ENCODE data around the gene RAMP2.

RAMP2 gene

DNA sequence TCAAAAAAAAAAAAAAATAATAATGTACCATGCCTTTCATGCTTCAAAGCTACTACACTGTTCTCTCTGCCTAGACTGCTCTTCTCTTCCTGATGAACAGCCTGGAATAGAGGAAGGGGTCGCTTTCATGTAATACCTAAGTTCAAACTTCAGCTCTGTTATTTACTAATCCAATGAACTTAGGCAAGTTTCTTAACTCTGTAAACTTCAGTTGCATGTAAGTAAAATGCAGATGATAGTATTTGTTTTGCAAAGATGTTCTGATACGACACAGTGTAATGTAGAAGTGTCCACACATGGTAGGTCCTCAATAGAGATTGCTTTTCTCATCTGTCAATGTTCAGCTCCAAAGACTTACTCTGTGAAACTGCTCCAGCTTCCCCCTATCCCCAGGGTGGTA is 30.9 kb downstream of the RAMP2 start:
- no peak for DNase-seq

DNA sequence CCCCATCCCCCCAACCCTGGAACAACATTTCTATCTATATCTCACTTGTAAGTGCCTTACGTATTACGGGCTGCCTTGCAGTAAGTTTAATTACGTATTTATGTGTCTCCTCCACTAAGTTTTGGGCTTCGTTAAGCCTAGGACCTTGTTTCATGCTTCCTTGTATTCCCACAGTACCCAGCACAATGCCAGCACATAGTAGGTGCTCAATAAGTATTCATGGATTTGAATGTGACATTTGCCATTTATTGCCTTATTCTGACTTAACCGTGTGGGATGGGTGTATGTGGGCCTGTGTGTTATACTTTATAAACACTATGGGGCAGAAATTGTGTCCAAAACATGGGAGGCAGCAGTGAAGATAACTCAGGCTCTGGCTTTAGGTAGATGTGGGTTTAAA is 31.5 kb downstream of the RAMP2 start:
- DNase-seq: no peak

DNA sequence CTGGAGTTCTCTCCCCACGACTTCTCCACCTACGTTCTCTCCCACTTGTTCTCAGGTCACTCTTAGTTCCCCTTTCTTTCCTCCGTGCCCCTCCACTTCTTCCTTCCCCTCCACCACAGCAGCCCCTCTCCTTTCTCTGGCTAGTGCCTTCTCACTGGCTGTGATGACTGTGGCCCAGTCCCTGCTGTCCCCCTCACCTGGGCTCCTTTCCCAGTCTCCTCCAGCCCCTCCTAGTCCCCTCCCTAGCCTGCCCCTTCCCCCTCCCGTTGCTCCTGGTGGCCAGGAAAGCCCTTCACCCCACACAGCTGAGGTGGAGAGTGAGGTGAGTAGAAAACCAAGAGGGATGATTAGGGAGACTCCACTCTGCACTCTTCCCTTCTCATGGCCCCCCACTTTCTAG is 34.0 kb downstream of the RAMP2 start:
- DNase-seq: no peak

DNA sequence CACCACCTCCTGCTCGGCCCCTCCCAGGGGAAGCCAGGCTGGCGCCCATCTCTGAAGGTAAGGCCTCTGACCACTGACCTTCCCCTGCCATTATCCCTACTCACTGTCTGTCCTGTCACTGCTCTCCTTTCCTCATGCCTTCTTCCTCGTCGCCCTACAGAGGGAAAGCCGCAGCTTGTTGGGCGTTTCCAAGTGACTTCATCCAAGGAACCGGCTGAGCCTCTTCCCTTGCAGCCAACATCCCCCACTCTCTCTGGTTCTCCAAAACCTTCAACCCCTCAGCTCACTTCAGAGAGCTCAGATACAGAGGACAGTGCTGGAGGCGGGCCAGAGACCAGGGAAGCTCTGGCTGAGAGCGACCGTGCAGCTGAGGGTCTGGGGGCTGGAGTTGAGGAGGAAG is 34.4 kb downstream of the RAMP2 start:
- no peak for DNase-seq

DNA sequence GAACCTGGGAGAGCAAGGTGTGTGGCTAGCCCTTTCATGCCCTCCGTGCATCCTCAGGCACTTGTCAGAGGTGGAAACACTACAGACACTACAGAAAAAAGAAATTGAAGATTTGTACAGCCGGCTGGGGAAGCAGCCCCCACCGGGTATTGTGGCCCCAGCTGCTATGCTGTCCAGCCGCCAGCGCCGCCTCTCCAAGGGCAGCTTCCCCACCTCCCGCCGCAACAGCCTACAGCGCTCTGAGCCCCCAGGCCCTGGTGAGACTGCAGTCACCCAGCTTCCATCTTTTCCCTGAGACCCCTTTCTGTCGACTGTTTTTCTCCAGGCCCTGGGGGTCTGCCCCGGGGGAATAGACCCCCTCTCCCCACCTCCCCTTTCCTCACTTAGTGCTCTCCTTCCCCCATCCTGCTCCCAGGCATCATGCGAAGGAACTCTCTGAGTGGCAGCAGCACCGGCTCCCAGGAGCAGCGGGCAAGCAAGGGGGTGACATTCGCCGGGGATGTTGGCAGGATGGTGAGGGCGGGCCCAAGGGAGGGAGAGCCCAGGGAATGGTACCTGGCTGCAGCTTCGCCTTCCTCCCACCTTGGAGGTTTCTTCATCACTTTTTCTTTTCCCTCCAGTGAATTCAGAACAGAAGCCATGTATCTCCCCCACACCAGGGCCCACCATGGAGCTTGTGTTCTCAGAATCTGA is 35.2 kb downstream of the RAMP2 start:
- DNase-seq: no peak

DNA sequence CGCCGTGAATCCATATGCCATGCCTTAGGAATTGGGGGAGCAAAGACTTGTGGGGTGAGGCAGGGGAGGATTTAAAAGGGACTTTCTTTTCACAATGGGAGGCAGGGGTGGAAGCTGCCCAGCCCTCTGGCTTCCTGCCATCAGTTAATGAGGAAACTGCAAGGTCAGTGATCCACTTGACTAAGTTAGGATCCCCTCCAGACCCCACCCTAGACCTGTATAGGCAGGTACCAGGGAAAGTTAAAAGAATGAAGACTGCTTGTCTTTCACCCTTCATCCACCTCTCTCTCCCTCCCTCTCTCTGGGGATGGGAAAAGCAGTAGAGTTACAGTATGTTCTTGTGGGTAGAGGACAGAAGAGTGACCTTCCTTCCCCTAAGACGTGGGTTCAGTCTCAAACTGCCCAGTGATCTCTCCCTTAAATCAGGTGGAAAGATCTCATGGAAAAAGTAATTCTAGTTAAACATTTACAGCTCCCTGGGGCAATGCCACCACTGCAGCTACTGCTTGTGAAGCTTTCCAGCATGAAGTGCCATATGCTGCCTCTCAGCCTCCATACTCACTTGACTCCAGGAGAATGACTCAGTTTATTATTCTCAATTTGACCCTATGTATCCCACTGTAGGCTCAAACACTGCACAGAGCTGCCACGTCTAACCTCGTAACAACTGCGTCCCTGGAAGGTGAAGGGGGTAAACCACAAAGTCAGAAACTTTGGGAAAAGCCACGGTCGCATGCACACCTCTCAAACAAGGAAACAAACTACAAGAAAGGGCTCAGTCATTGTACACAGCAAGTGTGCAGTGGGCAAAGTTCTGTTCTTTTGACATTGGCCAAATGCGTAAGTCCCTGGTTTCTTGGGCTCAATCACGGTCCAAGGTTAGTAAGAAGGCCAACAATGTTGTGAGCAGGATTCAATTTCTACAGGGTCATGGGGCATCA is 36.3 kb downstream of the RAMP2 start:
- no peak for DNase-seq

DNA sequence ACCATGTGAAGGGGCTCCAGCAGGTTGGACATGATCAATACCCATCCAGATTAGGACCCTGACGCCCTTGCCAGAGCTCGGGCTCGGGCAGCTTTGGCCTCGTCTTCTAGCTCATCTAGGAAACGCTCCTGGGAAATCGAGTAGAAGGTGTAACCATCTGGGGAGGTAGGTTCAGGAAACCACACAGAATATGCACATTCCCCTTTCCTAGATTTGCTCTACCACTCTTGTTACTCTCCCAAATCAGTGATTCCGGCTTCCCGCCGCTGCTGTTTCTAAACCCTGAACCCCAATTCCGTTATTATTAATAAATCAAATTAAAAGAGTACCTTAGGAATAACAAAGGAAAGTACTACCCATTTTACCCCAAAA is 37.0 kb downstream of the RAMP2 start:
- no peak for DNase-seq

DNA sequence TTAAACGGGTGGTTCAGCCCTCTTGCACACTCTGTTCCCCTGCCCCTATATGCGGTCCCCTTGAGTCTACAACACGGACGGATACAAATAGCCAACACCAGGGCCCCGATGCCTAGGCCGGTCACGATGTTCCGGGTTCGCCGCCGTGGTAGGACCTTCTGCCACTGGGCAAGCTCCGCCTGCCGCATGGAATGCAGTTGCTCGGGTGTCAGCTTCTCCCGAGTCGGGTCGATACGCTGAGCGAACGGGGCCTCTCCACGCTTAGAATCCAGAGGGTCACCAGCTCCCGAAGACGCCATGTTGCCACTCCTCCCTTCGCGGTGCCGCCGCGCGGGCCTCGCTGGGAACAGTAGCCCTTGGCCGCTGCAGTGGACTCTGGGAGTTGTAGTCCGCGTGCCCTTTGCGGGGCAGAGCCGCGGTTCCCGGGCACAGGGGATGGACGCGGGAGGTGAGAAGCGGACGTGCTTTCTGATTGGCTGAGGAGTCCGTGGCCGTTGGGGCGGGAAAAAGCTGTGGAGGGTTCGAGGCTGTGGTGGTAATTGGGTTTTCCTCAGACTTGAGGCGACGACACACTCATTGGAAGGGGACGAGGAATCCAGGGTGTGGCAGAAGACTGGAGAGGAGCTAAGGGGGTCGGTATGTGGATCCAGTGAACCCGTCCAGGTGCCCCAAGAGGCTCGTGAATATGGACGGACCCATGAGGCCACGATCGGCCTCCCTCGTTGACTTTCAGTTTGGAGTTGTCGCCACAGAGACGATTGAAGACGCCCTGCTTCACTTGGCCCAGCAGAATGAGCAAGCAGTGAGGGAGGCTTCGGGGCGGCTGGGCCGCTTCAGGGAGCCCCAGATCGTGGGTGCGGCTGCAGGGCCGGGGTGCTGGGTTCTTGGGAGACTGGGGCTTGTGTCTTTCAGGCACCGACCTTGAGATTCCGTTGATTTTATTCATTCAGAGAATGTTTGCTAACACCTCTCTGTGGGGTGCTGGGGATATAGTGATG is 37.7 kb downstream of the RAMP2 start, which contains the start of the genes CNTD1 and COA3:
Gene CNTD1 (plus strand): TSS at position 479 of the 998 bp plus-strand sequence. CDS start 207 bp downstream, at position 686.
Gene COA3 (minus strand): TSS at position 322 of the 998 bp plus-strand sequence. CDS start 23 bp downstream, at position 299.
- DNase-seq: peak; percentile 23 to 84 (median 69)

DNA sequence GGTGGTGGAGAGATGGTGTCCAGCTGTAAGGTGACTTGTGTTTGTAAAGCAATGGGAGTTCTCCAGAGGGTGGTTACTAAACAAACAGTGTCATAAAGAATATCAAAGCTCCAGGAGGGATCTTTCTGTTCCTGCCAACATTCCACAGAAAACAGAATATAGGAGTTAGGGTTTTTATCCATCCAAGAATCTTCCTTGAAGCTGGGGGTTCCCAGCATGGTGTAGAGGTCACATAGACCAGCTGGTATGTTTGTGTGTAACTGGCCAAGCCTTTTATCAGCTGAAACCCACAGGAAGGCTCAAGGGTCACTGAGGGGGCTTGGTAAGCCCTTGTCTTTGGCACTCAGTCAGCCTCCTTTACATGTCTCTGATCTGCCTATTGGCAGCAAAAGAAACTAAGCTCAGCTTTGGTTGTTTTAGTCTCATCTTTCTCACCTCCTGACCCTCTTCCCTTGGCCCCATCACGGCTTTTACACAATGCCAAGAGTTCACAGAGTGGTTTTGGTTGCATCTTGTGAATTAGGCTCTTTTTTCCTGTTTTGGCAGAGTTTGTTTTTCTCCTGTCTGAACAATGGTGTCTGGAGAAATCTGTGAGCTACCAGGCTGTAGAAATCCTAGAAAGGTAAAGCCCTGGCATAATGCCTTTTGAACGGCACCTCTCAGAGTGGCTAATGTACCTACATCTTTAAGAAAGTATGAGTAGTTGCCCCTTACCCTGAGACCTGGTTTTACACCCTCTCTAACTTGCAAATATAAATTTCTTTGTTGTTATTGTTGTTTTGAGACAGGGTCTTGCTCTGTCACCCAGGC is 42.3 kb downstream of the RAMP2 start:
- DNase-seq: no peak

DNA sequence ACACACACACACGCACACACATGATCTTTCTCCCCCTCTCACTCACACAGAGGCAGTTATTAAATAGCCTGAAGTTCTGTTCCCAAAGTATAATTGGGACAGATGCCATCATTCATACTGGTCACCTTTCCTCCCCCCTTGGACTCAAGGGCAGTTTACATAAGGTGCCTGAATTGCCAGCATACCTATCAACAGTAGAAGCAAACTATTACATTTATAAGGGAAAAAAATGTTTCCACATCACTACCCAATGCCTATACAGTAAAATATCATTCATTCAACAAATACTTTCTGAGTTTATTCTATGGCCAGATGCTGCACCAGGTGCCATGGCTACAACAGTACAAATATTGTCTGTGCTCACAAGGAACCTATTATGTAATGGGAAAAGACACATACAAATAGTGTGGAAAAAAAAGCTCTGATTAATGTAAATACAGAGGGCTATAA is 43.9 kb downstream of the RAMP2 start:
- DNase-seq: no peak

DNA sequence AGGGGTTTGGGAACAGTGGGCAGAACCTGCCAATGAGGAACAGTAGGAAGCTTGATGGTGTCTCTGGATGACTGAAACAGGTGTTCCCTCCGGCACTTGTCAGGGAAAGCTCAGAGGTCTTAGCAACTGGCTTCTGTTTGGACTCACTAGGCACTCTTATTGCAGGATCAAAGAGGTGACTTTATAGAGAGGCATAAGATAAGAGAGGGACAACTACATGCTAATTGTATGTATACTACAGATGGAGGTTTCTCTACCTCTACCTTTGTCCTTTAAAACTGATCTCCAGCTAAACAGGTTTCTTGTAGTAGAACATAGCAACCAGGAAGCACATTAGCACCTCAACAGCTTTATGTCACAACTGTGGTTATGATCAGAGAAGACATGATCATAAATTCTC is 45.2 kb downstream of the RAMP2 start:
- no peak for DNase-seq

DNA sequence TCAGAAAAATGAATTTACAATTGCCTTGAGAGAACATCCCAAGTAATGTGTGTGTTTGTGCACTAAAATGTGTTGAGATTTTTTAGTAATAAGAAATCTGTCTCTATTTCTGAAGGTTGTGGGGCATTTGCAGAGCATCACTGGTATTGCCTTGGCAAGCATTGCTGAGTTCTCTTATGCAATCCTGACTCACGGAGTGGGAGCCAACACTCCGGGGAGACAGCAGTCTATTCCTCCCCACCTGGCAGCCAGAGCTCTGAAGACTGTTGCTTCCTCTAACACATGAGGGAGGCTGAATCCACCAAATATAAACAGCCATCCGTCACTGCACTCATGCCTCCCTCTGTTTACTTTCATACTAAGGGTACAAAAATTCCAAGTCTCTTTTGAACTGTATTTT is 48.2 kb downstream of the RAMP2 start:
- DNase-seq: peak in 7 of 51 donors; percentile 1 to 45 (median 12)
